ENCODE results near the gene NSMF.

The NSMF gene

GRCh38 chr9:137435381-137435891 lies 23.7 kb downstream of the NSMF start:
- no peaks in the 10 kb centered on the region for H3K36me3 ChIP-seq (ENCODE audit: insufficient read depth, low read length)
- H3K4me2 ChIP-seq (ENCODE audit: low read length), result no peak overlapping the region
- H3F3A ChIP-seq (ENCODE audit: insufficient read depth, low read length), result no peaks in the 10 kb centered on the region
- H3K4me3 ChIP-seq (ENCODE audit: low read depth, low read length, poor library complexity, severe bottlenecking), result no peak overlapping the region
- TF ChIP-seq CTCF (IDR thresholded peaks at IDR 0.05; ENCODE audit: low read length) (no peak), EZH2 (IDR thresholded peaks at IDR 0.05; ENCODE audit: borderline replicate concordance, low read length) (no peak)
- H3K79me2 ChIP-seq (ENCODE audit: insufficient read depth, low read length), result no peaks in the 10 kb centered on the region
- no peak overlapping the region for H3K27ac ChIP-seq (ENCODE audit: low read depth, low read length, poor library complexity, severe bottlenecking)
- H3K4me1 ChIP-seq (ENCODE audit: insufficient read depth, low read length, severe bottlenecking), result peaks cover 2% of the 10 kb centered on the region
- no peaks in the 10 kb centered on the region for H3K9me2 ChIP-seq (ENCODE audit: low read depth, low read length)
- no peak overlapping the region for H3K9ac ChIP-seq (ENCODE audit: low read length)
- H2AFZ ChIP-seq (ENCODE audit: low read length), result no peak overlapping the region
- no peaks in the 10 kb centered on the region for H4K20me1 ChIP-seq (ENCODE audit: insufficient read depth, low read length)
- H3K27me3 ChIP-seq (ENCODE audit: insufficient read depth, low read length), result peaks cover 16% of the 10 kb centered on the region; the same call in 1 of the 2 replicates
- H3K9me3 ChIP-seq (ENCODE audit: low read length), result no peaks in the 10 kb centered on the region

GRCh38 chr9:137434498-137435380 lies 24.4 kb downstream of the NSMF start:
- no peak for TF ChIP-seq CTCF (IDR thresholded peaks at IDR 0.05; ENCODE audit: low read length)
- no peak for TF ChIP-seq EZH2 (IDR thresholded peaks at IDR 0.05; ENCODE audit: borderline replicate concordance, low read length)
- Histone ChIP-seq H4K20me1 (ENCODE audit: insufficient read depth, low read length) (no peaks in the 10 kb centered on the region), H3K9me2 (ENCODE audit: low read depth, low read length) (no peaks in the 10 kb centered on the region), H2AFZ (ENCODE audit: low read length) (no peak overlapping the region), H3F3A (ENCODE audit: insufficient read depth, low read length) (no peaks in the 10 kb centered on the region), H3K27ac (ENCODE audit: low read depth, low read length, poor library complexity, severe bottlenecking) (no peak overlapping the region), H3K4me1 (ENCODE audit: insufficient read depth, low read length, severe bottlenecking) (peaks cover 9% of the 10 kb centered on the region), H3K4me2 (ENCODE audit: low read length) (no peak overlapping the region), H3K27me3 (ENCODE audit: insufficient read depth, low read length) (peaks cover 16% of the 10 kb centered on the region; the same call in 1 of the 2 replicates), H3K36me3 (ENCODE audit: insufficient read depth, low read length) (no peaks in the 10 kb centered on the region), H3K79me2 (ENCODE audit: insufficient read depth, low read length) (no peaks in the 10 kb centered on the region), H3K9ac (ENCODE audit: low read length) (no peak overlapping the region), H3K9me3 (ENCODE audit: low read length) (no peaks in the 10 kb centered on the region), H3K4me3 (ENCODE audit: low read depth, low read length, poor library complexity, severe bottlenecking) (no peak overlapping the region)

- H3K4me3 ChIP-seq (ENCODE audit: low read depth, low read length, poor library complexity, severe bottlenecking), result no peak overlapping the region
- H3F3A ChIP-seq (ENCODE audit: insufficient read depth, low read length), result no peaks in the 10 kb centered on the region
- H2AFZ ChIP-seq (ENCODE audit: low read length), result no peak overlapping the region
- H3K9me2 ChIP-seq (ENCODE audit: low read depth, low read length), result no peaks in the 10 kb centered on the region
- H3K9me3 ChIP-seq (ENCODE audit: low read length), result no peaks in the 10 kb centered on the region
- peaks cover 16% of the 10 kb centered on the region for H3K4me1 ChIP-seq (ENCODE audit: insufficient read depth, low read length, severe bottlenecking)
- no peaks in the 10 kb centered on the region for H4K20me1 ChIP-seq (ENCODE audit: insufficient read depth, low read length)
- H3K27ac ChIP-seq (ENCODE audit: low read depth, low read length, poor library complexity, severe bottlenecking), result no peak overlapping the region
- no peaks in the 10 kb centered on the region for H3K79me2 ChIP-seq (ENCODE audit: insufficient read depth, low read length)
- H3K27me3 ChIP-seq (ENCODE audit: insufficient read depth, low read length), result peaks cover 24% of the 10 kb centered on the region; the same call in 1 of the 2 replicates
- H3K4me2 ChIP-seq (ENCODE audit: low read length), result no peak overlapping the region
- no peaks in the 10 kb centered on the region for H3K36me3 ChIP-seq (ENCODE audit: insufficient read depth, low read length)
- no peak overlapping the region for H3K9ac ChIP-seq (ENCODE audit: low read length)
- no peak for TF ChIP-seq CTCF (IDR thresholded peaks at IDR 0.05; ENCODE audit: low read length)
- no peak for TF ChIP-seq EZH2 (IDR thresholded peaks at IDR 0.05; ENCODE audit: borderline replicate concordance, low read length)
Measured at GRCh38 chr9:137433916-137434431, 25.2 kb downstream of the NSMF start.
